GM20000 (cell line): ENCODE results near the gene NRGN.

Experiments used
- DNase-seq: peaks from one replicate; pipeline ENCODE4 v3.0.0; 2012; ENCODE audit warnings: low spot score
- TF ChIP-seq, protein P1 (sequence below): IDR thresholded peaks from 2 replicates; pipeline ENCODE4 v1.5.1; 2012; ENCODE audit warnings: mild to moderate bottlenecking, control low read depth; ENCODE audit errors: extremely low read depth, missing control alignments

NRGN gene

GRCh38 chr11:124776865-124777645, 37.3 kb downstream of the NRGN start:
- DNase-seq: no peak

DNA sequence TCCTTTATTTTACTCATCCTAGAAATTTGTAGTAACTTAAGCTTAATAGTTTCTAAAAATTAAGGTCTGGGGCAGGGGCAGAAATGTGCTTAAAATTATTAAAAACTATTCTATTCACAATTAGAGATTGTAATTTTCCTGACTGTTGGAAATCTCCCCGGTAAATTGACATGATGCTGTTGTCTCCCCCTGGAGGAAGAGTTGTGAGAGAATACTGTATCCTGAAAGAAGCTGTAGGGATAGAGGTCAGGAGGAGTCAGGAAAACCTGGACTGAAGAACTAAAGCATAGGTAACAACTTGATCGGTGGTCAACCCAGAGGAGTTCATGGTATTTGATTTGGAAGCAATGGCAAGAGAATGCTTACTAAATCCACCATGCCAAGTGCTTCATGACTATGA, 38.5 kb downstream of the NRGN start:
- no peak for DNase-seq
- TF ChIP-seq, protein P1, sequence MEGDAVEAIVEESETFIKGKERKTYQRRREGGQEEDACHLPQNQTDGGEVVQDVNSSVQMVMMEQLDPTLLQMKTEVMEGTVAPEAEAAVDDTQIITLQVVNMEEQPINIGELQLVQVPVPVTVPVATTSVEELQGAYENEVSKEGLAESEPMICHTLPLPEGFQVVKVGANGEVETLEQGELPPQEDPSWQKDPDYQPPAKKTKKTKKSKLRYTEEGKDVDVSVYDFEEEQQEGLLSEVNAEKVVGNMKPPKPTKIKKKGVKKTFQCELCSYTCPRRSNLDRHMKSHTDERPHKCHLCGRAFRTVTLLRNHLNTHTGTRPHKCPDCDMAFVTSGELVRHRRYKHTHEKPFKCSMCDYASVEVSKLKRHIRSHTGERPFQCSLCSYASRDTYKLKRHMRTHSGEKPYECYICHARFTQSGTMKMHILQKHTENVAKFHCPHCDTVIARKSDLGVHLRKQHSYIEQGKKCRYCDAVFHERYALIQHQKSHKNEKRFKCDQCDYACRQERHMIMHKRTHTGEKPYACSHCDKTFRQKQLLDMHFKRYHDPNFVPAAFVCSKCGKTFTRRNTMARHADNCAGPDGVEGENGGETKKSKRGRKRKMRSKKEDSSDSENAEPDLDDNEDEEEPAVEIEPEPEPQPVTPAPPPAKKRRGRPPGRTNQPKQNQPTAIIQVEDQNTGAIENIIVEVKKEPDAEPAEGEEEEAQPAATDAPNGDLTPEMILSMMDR: no peak

More at GRCh38 chr11:124776865-124777645, 37.3 kb downstream of the NRGN start:
- TF ChIP-seq, protein P1: no peak

DNA sequence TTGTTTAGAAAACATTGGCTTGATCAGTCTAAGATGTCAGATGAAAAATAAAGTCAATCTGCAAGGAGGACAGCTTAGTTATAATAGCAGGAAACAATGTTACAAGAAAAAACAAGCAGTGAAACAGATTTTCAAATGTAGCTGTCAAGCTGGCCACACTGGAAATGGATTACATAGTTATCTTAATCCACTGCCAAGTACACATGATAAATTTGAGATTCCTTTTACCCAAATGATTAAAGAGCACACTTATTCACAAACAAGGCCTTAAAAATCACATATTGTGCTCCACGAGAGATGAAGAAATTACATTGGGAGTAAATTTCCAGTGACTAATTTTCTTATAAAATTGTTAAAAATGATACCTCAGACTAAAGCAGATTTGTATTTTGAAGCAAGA, 39.8 kb downstream of the NRGN start:
- TF ChIP-seq, protein P1: no peak
- no peak for DNase-seq

- TF ChIP-seq, protein P1: no peak
- DNase-seq: no peak
These were observed 43.3 kb downstream of the NRGN start for GRCh38 chr11:124783002-124783401.

DNA sequence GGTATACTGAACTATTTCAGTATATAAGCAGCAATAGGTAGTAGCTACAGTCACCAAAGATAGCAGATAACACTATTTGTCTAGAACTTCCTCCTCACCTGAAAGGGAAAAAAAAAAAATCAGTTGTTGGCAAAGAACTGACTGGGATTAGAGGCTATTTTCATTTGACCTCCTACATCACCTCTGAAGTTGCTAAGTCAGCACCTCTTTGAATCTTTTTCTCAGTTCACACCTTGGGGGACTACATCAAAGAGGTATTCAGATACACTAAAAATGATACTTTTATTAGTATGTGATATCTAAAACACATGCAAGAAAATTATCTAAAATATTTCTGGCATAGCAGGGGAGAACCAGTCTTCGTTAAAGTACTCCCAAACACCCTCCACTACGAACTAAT, 44.3 kb downstream of the NRGN start:
- TF ChIP-seq, protein P1: no peak

DNA sequence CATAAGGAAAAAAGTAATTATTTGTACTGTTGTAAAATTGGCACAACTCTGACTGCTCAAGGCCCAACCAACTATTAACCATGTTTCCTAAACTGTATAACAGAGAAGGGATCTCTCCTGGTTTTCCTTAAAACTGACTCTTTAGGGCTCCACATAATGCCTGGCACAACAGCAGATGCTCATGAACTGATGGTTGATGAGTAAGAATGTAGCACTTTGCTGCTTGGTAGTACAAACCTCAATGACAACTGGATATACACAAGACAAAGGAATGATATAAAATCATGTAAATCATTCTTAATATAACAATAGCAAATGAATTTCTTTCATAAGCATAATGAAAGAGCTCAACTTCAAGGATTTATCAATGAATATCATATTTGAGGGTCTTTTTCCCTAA, 48.8 kb downstream of the NRGN start:
- TF ChIP-seq, protein P1: no peak
- DNase-seq: no peak

More for the DNA sequence above, 44.3 kb downstream of the NRGN start:
- DNase-seq: no peak

- DNase-seq: peak; percentile 47
- TF ChIP-seq, protein P1: no peak
These were observed 52.0 kb downstream of the NRGN start for GRCh38 chr11:124791626-124792341.
